DLD1 (cell line): ENCODE data around the gene ZW10.
"Not testable (repeated sequence)": the region's sequence is repeated elsewhere in the genome, so short reads cannot be mapped to it uniquely, and the experiment has no call there.

ENCODE experiments used
- in situ Hi-C: cut with HindIII; loops from 2 replicates; pipeline ENCODE4 v1.10.0; 2017; ENCODE audit warnings: low sequenced_read_pairs

The ZW10 gene

GRCh38 chr11:113773416-113774173, at the start of gene ZW10:
TSS of gene ZW10 (minus strand) at chr11:113773692. CDS start at chr11:113773666, 26 bp downstream.
- in situ Hi-C loops = no loop called here

- in situ Hi-C loops = no loop called here
Observed at GRCh38 chr11:113818426-113818825, 44.9 kb upstream of the ZW10 start.

- in situ Hi-C loops = no loop called here
Observed at GRCh38 chr11:113817626-113818025, 44.1 kb upstream of the ZW10 start.

GRCh38 chr11:113817162-113817561, 43.7 kb upstream of the ZW10 start:
- in situ Hi-C loops = no loop called here

GRCh38 chr11:113814181-113814580, 40.7 kb upstream of the ZW10 start:
- in situ Hi-C loops = no loop called here

- in situ Hi-C loops = no loop called here
Observed at GRCh38 chr11:113808931-113809330, 35.4 kb upstream of the ZW10 start.

GRCh38 chr11:113806406-113806805, 32.9 kb upstream of the ZW10 start:
- in situ Hi-C loops = no loop called here

- in situ Hi-C loops = no loop called here
Observed at GRCh38 chr11:113805640-113806039, 32.1 kb upstream of the ZW10 start.

GRCh38 chr11:113802621-113803020, 29.1 kb upstream of the ZW10 start:
- in situ Hi-C loops = no loop called here

- in situ Hi-C loops = no loop called here
Observed at GRCh38 chr11:113796663-113797259, 23.3 kb upstream of the ZW10 start.

- in situ Hi-C loops = no loop called here
Observed at GRCh38 chr11:113789675-113790320, 16.3 kb upstream of the ZW10 start.

GRCh38 chr11:113789016-113789415, 15.5 kb upstream of the ZW10 start:
- in situ Hi-C loops = not testable (repeated sequence)

GRCh38 chr11:113782134-113782533, 8.6 kb upstream of the ZW10 start:
- in situ Hi-C loops = no loop called here

GRCh38 chr11:113781682-113782081, 8.2 kb upstream of the ZW10 start:
- in situ Hi-C loops = no loop called here

GRCh38 chr11:113779496-113779895, 6.0 kb upstream of the ZW10 start, which contains the start of gene CLDN25:
TSS of gene CLDN25 (plus strand) at chr11:113779796. CDS start at chr11:113779796, 0 bp downstream.
- in situ Hi-C loops = no loop called here

GRCh38 chr11:113778111-113778910, 4.8 kb upstream of the ZW10 start:
- in situ Hi-C loops = no loop called here

- in situ Hi-C loops = no loop called here
Observed at GRCh38 chr11:113774174-113774503, 647 bp upstream of the ZW10 start.

GRCh38 chr11:113773092-113773415, 438 bp downstream of the ZW10 start:
- in situ Hi-C loops = no loop called here

- in situ Hi-C loops = no loop called here
Observed at GRCh38 chr11:113771964-113772363, 1.5 kb downstream of the ZW10 start.

- in situ Hi-C loops = no loop called here
Observed at GRCh38 chr11:113764527-113765219, 8.8 kb downstream of the ZW10 start.

- in situ Hi-C loops = not testable (repeated sequence)
Observed at GRCh38 chr11:113763040-113763439, 10.5 kb downstream of the ZW10 start.
